Breast epithelium (tissue), 4 donors: ENCODE results near the gene HPS6. TPM values are rescaled to one million over a fixed set of nuclear protein-coding genes. Genes with fewer than 3 reads are reported as not detected.

Experiments
- DNase-seq, 2 donors: peaks; one replicate each; pipeline ENCODE4 v3.0.0-alpha.2; 2019; ENCODE audit warnings: low spot score in 2 of 2
- H3K27ac ChIP-seq, 2 donors: fragments of 200-600 bp; sonication (generic) in 1 of 2; one replicate each; pipeline ENCODE4 v1.5.1; 2016 to 2019; ENCODE audit warnings: mild to moderate bottlenecking in 1 of 2
- H3K27me3 ChIP-seq, 2 donors: fragments of 200-600 bp; sonication (generic) in 1 of 2; one replicate each; pipeline versions ENCODE4 v1.5.1 to v1.6.0; 2017 to 2019; ENCODE audit warnings: control low read depth in 1 of 2, mild to moderate bottlenecking in 1 of 2
- H3K36me3 ChIP-seq: fragments of 200-600 bp; one replicate; pipeline ENCODE4 v1.5.1; 2019
- H3K4me1 ChIP-seq, 2 donors: fragments of 200-600 bp; sonication (generic); one replicate each; pipeline ENCODE4 v1.5.1; 2016 to 2019; ENCODE audit warnings: control low read depth in 1 of 2
- H3K4me3 ChIP-seq, 3 donors: fragments of 200-600 bp; sonication (generic); 1 replicate in 2 of 3; 2 replicates in 1 of 3; pipeline ENCODE4 v1.5.1; 2016 to 2019; ENCODE audit warnings: mild to moderate bottlenecking in 3 of 3, moderate library complexity in 2 of 3
- H3K9me3 ChIP-seq, 2 donors: fragments of 200-600 bp; sonication (generic) in 1 of 2; one replicate each; pipeline ENCODE4 v1.5.1; 2016 to 2019; ENCODE audit warnings: control low read depth in 1 of 2
- CTCF ChIP-seq, 3 donors: fragments of 450-650 bp; IDR thresholded peaks; one replicate each; pipeline ENCODE4 v1.5.1; 2016 to 2017; ENCODE audit warnings: antibody characterized with exemption in 3 of 3, mild to moderate bottlenecking in 3 of 3, moderate library complexity in 3 of 3
- POLR2A ChIP-seq: fragments of 450-650 bp; IDR thresholded peaks from one replicate; pipeline ENCODE4 v1.6.1; 2016; ENCODE audit warnings: antibody characterized with exemption, mild to moderate bottlenecking, moderate library complexity
- POLR2AphosphoS5 ChIP-seq, 3 donors: sonication (generic); formaldehyde crosslinking; IDR thresholded peaks; one replicate each; pipeline ENCODE4 v1.6.1; 2017; ENCODE audit warnings: antibody characterized with exemption in 3 of 3
- intact Hi-C: fragments of 100-400 bp; cut with DNase I; formaldehyde crosslinking; loops from one replicate; pipeline ENCODE4 v1.15.1; 2023; ENCODE audit warnings: low total_unique reads
- total RNA-seq, 3 donors: library from RNA; depleted of rRNA; stranded (reverse); fragments of >200 nt; gene quantifications; one replicate each; pipeline ENCODE4 v1.1.0, GENCODE V29; 2016

The HPS6 gene
- total RNA-seq, 3 donors from 2014 or later, result 17.4 to 22.7 (median 19.7) TPM

- Histone ChIP-seq H3K4me1 (peaks cover 27 to 49% of the 10 kb centered on the region in 2 donors), H3K4me3 (peak overlapping the region in 2 of 3 donors; percentile 3 to 96), H3K36me3 (no peaks in the 10 kb centered on the region), H3K27me3 (no peaks in the 10 kb centered on the region), H3K9me3 (no peaks in the 10 kb centered on the region), H3K27ac (peak overlapping the region; percentile 98 to 100)
- no peak for TF ChIP-seq POLR2A
- no peak for TF ChIP-seq CTCF (IDR thresholded peaks at IDR 0.05)
- TF ChIP-seq POLR2AphosphoS5 (IDR thresholded peaks at IDR 0.05), result no peak
- intact Hi-C loops, result no loop called here
- no peak for DNase-seq
Measured at GRCh38 chr10:102116656-102117055, 51.5 kb downstream of the HPS6 start.

Other genes with a start within 250 kb of the HPS6 start
- gene OGA, start 246.9 kb upstream of the HPS6 start, total RNA-seq, result 100 to 1,000 TPM; 169 to 200 (median 181) TPM
- gene KCNIP2, start 221.5 kb upstream of the HPS6 start, total RNA-seq, result 10 to 100 TPM; 11.9 to 90.4 (median 20.6) TPM
- 10 to 100 TPM; 18.4 to 27.4 (median 22.4) TPM for gene ARMH3, start 9.2 kb upstream of the HPS6 start, total RNA-seq
- gene LDB1, start 55.0 kb downstream of the HPS6 start, total RNA-seq, result 10 to 100 TPM; 29.6 to 53.6 (median 43.6) TPM
- 10 to 100 TPM in 2 of 3 donors, 1 to 10 TPM in 1; 9.1 to 21.0 (median 19.8) TPM for gene PPRC1, start 67.7 kb downstream of the HPS6 start, total RNA-seq
- gene NOLC1, start 87.0 kb downstream of the HPS6 start, total RNA-seq, result 10 to 100 TPM; 40.5 to 82.8 (median 65.5) TPM
- 1 to 10 TPM in 1 of 3 donors, under 1 TPM in 2; 0.66 to 2.2 (median 0.88) TPM for gene ELOVL3, start 160.9 kb downstream of the HPS6 start, total RNA-seq
- not detected for gene PITX3, start 176.2 kb downstream of the HPS6 start, total RNA-seq
- 10 to 100 TPM; 25.8 to 32.1 (median 25.9) TPM for gene GBF1, start 180.2 kb downstream of the HPS6 start, total RNA-seq